ENCODE measurements around the gene TRIM29.

The TRIM29 gene

DNA sequence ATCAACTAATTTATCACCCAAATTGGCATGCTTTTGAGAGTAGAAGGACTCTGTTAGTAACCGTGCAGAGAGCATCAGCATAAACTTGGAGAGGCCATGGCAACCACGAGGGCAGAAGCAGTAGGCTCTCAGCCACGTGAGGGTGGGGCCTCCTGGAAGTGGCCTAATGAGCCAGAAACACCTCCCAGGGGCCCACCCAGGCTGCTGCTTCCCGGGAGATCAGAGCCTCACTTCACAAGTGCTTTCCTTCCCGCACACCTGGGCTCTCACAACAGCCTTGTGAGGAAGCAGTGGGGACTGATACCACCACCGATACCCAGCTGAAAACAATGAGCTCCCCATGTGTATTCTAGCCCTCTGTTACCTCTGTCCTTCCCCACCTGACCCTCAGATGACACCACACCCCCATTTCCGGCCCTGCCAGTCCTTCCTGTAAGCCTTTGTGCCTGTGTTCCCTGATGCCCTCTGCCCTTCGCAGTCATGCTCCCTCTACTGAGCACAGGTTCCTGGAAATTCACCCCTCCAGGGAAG, 17.0 kb downstream of the TRIM29 start:
- DNase-seq: no peak

DNA sequence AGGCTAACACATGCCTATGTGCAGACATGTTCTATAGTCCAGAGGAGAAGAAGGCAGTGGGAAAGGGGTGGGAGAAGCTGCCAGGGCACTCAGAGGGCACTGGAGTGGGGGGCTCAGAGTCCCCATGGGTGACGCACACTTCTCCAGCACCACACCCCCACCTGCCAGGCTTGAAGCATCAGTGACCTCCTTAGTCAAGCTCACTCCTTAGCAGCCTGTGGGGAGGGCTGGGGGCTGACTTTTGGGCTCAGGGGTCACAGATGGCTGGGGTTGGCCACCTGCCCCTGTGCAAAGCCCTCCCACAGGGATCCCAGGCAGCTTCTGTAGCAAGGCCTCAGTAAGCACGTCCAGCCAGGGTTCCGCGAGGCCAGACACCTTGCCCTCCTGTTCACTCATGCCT, 18.8 kb downstream of the TRIM29 start:
- DNase-seq: no peak

DNA sequence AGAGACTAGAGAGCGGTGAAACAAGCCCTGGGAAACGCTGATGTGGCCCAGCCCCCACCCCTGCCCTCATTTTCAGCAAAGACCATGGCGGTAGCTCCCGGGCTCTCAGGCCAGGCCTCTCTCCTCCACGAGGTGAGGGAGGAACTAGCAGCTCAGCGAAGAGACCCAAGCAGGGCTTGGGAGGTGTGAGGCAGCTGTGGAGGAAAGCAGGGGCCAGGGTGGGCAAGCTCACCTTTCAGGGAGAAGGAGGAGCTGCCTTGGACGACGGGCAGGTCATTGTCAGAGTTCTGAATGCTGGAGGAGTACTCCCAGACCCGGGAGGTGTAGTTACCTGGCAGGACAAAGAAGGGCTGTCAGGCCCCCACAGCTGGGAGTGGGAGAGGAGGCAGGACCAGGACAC, 19.9 kb downstream of the TRIM29 start:
- DNase-seq: no peak

DNA sequence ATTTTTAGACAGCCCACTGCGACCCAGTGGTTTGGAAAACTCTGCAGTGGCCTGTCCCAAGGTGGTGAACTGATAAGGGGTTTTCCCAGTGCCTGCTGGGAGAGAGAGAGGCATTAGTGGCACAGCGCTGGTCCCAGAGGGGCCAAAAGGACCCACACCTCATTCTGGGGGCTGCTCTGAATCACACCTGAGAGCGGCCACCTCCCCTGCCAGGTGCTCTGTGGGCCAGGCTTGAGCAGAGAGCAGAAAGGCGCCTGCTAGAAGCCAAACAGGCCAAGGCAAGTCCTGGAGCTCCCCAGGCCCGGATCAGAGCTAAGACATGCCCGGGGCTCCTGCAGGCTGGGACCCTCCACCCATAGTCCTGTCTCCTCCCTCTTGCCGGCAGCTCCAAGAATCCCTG, 20.9 kb downstream of the TRIM29 start:
- DNase-seq: no peak

DNA sequence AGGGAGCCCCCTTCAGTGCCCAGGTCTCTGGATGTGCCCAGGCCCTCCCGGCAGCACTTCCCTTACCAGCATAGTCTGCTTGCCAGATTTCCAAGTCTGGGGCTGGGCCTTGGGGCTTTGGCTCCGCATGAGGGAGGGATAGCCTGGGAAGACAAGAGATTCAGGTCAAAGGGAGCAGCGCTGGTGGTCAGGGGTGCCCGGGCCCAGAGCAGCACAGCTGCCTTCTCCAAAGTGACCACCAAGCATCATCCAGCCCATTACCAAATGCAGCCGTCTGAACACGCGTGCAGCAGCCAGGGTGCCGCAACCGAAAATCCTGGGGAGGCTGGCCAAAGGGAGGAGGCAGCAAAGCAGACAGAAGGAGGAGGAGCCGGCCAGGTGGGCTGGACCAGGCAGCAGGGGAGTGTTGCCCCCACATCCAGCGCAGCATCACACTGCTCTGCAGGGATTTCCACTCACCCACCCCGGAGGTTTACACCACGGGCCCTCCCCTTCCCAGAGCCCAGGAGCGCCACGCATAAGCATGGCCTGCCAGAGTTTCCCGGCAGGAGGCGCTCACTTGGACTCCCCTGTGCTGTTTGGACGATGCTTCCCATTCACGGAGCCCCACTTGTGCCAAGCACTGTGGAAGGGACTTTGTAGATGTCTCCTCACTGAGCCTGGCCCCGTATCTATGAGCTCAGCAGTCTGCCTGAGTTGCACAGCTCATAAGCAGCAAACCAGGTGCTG, 22.5 kb downstream of the TRIM29 start:
- DNase-seq: no peak

DNA sequence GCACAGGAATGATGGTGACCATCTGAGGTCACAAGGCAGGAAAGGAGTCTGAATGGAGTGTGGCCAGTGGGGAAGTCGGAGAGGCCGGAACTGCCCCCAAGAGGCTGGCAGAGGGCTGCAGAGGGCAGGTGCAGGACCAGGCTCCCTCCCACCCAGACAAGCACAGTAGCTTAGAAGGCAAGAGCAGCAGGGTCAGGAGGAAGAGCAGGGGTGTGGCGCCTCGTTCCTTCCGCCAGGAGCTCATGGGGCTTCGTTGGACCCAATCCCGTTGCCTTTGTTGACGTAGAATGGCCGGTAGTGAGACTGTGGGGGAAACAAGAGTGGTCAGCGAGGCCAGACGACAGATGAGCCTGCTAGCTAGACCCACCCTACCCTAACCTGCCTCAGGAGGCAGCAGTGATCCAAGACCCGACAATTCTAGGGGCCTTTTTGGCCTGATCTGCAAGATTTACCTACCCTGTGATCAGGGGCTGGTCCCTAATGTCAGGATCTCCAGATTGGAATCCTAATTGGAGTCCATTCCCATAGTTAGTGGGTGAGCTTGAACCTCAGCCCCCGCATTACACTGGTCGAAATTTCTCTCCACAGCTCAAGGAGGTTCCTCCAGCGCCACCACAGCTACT, 25.6 kb downstream of the TRIM29 start:
- no peak for DNase-seq

DNA sequence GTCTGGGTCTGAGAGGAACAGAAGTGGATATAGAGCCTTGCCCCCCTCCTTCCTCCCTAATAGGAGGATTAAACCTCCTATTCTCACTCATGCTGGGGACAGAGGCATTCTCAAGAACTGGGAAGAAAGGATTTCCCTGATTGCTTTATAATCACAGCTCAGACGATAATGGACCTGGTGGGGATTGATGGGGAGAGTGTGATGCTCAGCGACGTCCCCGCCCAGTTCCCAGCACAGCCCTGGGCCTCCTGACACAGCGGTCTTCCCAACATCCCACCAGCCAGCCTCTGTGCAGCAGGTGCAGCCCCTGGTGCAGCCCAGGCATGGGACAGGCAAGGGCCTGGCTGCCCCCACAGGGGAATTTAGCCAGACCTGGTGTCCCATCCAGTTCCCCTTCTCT, 28.4 kb downstream of the TRIM29 start:
- DNase-seq: peak; percentile 76

DNA sequence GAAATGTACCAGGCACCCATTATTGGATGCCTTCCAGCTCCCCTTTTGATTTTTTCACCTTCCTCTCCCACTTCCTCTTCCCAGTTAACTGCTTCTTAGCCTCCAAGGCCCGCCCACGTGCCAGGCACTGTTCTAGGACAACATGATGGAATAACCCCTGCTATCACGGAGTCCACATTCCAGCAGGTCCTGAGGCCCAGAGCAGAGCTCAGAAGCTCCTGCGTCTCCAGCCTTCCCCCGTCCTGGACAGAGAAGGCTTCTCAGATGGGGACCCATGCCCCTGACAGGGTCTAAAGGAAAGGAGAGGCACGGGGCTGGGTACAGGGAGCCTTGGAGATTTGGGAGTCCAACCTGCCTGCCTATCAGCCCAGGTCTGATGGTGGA, 29.1 kb downstream of the TRIM29 start:
- no peak for DNase-seq

DNA sequence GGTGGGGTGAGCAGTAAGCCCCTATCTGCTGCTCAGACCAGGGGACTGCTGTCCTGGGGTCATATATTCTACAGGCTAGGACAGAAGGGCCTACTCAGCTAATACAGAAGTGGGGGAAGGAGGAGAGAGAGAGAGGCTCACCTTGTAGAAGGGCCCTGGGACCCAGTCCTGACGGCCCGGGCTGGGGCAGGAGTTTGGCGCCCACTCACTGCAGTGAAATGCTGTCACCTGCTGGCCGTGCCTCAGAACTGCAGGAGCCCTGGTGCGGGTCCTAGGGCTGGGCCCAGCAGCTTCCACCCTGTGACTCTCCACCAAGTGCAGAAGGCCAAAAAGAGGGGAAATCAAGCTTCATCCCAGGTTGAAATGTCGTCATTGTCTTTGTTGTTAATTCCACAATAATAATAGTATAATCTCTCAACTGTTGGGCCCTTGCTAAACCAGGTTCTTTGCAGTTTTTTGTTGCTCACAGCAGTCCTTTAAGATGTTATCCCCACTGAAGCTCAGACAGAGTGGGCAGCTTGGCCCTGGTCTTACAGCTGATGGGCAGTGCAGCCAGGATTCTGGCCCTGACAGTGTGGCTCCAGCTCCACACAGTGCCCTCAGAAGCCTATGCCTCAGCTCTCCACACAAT, 29.6 kb downstream of the TRIM29 start:
- peak; percentile 31 for DNase-seq

DNA sequence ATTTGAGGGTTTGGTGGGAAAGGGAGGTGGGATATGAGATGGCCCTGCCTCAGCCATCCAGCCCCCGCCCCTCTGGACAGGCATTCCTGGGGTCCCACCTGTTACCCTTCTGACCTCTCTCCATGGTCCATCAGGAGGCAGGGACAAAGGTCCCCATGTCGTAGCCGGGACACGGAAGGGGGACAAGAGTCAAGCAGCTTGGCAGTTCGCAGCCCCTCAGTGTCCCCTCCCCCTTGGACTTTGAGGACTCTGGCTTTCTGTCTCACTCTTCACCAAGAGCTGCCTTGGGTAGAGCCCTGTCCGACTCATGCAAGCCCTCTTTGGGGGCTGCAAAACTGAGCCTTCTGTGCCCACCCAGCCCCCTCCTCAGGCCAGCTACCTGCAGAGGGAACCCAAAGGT, 30.2 kb downstream of the TRIM29 start:
- DNase-seq: no peak

DNA sequence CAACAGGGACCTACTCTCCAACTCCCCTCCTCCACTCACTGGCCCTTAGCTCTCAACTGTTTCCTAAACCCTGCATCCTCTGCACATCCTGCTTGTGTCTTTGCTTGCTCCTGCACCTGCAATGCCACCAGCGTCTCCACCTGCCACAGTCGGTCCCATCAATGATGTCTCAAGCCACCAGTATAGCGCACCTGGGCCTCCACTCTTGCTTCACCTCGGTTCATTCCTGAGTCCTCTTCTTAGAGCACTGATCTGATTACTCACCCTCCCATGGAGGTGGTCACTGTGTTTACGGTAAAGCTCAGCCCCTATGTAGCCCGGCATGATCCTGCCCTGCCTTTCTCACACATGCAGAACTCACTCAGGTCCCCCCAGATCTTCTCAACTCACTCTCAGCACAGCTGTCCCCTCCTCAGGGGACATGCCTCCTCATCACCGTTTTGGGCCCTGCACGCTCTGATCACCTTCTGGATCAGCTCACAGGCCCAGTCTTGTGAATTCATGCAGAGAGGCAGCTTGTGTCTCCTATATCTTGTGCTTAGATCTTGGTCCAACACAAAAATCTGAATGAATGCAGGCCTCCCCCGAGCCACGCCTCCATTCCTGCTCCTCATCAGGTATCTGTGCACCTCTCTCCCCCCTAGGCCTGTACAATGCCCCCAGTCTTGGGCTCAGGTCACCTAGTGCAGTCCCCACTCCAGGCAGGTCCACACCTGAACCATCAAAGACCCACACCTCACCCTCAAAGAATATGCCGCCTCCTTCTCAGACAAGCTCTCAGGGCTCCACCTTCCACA, 31.4 kb downstream of the TRIM29 start:
- no peak for DNase-seq

DNA sequence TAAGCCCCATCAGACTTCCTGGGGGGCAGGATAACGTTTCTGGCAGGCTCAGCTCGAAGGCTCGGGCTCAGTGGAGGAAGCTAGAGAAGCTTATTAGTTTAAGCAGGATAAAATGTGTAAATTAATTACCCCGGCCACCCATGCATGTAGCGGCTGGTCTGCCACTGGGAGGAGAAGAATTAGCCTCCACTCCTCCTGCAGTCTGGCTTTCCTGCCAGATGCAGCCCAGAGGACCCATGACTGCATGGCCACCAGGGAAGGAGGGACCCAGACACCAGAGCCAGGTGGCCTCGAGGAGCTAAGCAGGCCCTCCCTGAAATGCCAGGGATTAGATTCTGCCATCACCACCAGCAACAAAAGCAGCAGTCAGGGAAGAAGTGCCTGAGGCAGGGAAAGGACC, 32.3 kb downstream of the TRIM29 start:
- no peak for DNase-seq

DNA sequence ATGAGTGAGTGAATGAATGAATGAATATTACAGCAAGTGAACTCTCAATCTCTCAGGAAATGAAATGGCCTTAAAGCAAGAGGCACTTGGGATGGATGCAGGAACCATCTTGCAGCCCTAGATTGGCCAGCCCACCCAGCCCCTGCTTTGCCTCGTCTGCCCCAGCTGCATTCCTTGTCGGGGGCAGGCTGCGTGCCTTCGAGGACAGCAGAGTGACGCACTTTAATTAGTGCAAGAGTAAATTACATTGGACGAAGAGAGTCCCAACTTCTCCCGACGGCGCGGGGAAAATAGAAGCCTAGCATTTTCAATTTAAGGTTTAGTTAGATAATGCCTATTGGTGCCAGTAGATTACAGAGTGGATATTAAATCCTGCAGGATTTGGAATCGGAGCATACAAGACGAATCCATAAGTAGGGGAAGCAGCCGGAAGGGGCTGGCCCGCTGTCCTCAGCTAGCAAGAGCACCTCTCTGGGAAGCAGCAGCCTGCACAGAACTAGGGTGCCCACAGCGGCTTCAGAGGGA, 33.8 kb downstream of the TRIM29 start:
- no peak for DNase-seq

DNA sequence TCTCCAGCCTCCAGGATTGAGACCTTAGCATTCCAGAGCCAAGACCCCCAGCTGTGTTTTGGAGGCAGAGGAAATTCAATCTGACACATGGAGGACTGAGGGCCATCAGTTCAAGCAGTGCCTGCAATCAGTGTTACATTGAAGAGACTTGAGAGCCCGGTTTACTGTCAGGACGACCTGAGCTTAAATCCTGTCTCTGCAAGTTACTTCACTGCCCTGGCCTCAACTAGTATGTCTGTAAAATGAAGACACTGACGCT, 35.1 kb downstream of the TRIM29 start:
- DNase-seq: no peak

DNA sequence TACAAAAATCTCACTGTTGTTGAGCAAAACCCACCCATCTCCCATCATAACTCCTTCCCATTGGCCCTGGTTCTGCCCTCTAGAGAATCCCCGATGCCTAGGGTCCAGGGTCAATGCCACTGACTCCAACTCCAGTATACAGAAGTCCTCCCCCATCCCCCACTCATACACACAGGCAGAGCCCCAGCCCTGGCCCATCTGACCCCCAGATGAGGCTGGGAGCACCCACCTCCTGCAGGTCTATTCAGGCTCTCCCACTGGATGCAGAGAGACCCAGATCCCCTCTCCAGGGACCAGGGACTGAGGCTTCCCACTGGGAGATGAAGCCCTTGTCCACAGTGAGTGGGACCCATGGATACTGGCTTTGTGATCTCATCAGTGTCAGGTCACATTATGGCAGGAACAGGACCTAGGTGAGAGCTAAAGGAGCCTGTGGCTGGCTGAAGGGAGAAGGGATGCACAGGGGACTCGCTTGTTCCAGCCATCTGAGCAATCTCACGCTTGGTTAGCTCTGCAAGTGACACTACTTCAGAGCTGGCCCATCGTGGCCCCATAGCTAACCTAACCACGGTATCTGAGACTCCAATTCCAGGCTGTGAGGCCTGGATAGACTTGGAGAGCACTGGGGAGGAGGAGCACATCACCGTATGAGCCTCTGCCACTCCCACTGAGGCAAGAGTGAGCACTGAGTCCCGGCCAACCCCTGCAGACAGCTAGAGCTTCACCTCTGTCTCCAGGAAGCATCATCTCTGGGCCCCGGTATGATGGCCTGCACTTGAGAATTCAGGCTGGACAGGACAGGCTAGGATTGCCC, 35.7 kb downstream of the TRIM29 start:
- DNase-seq: no peak

DNA sequence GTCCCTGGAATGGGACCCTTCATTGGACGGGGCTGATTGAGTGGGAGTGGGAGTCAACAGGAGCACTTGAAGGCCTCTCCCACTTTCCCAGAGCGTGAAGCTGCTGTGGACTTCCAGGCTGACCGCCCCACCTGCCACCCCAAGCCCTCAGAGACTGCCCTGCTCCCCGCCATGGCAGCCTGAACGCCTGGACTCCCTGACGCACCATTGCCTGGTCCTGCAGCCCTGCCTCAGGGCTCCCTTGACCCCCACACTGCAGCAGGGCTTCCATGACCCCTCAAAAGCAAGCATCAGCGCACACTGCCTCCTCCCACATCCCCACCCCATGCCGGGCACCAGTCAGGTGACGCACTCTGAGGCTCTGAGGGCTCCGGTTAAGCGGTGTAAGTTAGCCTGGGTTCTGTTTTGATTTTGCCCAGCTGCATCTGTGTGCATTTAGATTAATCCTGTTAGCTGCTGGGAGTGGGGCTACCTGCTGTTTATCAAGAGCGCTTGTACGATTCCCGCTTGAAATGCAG, 39.4 kb downstream of the TRIM29 start:
- DNase-seq: no peak

DNA sequence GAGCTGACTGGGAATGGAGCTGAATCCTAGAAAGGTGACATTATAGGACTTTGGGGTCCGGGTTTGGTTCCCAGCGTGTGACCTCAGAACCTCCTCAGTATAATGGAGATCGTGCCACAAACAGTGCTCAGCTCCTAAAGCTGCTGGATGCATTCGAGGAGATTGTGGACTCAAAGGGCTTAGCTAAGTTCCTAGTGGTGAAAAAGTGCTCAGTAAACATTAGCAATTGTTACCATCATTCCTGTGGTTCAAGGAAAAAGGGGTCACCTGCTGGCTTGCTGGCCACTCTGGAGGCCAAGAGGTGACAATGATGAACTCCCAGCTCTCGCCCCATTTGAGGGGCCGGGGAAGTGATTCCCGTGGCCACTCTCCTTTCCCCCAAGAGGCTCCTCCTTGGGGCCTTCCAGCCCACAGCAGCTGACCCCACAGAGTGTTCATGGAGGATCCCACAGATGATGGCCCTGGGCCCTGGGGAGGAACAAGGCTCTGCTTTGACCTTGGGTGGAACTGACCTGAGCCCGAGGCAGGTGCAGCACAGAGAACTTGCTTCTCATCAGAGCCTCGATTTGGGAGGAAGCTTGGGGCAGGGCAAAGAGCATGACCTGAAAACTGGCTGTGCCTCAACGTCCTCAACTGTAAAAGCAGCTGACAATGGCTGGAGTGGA, 40.1 kb downstream of the TRIM29 start:
- DNase-seq: no peak

DNA sequence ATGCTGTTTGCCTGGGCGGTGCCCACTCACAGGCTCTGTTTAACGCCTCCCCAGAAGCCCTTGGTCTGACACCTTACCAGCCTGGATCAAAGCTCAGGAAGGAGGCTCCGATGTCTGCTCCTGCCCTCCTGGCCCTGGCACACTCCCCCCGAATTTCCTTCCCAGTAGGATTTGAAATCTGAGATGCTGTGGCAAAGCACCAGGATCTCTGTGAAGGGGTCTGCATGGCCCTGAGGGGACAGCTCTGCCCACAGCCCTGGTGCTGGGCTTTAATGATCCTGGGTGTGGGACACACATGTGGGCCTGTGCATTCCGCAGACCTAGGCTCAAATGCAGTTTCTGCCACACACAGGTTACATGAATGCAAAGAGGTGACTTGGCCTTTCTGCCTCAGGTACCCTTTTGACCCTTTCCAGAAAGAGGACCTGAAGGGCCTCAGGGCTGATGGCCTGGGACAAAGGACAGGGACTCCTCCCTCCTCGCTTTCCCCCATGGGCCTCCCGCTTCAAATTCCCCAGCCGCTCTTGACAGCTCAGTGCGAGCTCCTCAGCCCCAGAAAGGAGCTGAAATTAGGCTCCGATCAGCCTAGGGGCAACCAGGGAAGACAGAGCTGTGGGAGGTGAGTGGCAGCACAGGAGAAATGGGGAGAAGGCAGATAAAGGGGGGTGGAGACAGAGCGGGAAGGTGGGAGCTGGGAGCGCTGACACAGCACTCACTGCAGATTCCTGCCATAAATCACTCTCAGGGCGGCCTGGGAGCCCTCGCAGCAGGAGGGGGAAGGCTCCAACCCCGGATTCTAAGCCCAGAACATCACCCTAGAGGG, 41.3 kb downstream of the TRIM29 start:
- DNase-seq: peak; percentile 28

DNA sequence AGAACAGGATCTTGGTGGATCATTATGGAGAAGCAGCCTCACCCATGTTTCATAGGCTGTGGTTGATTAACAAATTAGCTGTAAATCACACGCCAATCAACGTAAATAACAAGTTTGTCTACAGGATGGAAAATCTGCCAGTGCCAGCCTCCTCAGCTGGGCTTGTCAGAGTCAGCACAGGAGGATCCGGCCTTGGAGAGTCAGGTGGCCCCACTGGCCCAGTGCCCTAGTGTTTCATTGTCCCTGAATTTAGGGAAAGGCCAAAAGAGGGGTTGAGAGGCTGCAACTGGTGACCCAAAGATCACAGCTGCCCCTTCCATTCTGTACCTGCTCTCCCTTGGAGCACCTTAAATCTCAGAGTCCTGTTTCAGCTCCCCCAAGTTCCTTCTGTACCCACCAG, 42.4 kb downstream of the TRIM29 start:
- DNase-seq: no peak

DNA sequence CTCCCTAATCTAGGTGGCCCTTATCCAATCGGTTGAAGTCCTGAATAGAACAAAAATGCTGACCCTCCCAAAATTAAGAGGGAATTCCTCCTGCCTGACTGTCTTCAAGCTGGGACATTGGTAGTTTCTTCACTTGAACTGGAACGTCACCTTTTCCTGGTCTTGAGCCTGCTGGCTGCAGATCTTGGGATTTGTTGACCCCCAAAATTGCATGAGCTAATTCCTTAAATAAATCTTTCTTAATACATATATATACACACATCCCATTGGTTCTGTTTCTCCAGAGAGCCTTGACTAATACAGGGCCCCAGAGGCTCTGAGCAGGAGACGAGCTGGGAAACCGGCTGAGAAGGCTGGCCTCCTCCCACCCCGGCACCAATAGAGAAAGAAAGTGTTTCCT, 46.2 kb downstream of the TRIM29 start:
- no peak for DNase-seq

DNA sequence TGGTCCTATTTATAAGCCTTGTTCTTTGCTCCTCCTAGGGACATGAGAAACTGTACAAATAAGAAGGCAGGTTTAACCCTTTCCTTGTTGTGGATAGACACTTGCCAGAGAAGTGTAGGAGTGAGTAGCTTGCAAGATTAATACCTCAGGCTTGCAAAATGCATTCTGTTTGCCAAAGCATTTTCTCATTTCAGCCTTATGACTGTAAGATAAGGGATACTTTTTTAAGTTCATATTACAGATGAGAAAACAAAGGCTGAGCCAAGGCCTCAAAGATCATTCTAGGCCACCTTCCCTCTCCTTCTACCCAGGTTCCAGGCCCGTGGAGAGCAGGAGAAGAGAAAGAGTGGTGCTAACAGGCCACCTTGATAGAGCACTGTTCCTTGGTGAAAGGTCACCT, 46.8 kb downstream of the TRIM29 start:
- DNase-seq: no peak
